Natural killer cell (primary cell): ENCODE measurements around the gene PRPF8. TPM values are rescaled to one million over a fixed set of nuclear protein-coding genes. Genes with fewer than 3 reads are reported as not detected.

Experiments used
- ATAC-seq, 3 donors: fragments of 150-1000 bp in 2 of 3; fragments of 200-7000 bp in 1 of 3; cut with Tn5 transposase; 1 replicate in 1 of 3; 2 replicates in 2 of 3; pipeline ENCODE4 v1.10.0; 2021; ENCODE audit warnings: mild to moderate bottlenecking in 2 of 3, moderate library complexity in 2 of 3
- DNase-seq, 2 donors: peaks; one replicate each; pipeline versions ENCODE4 v3.0.0 to v3.0.0-alpha.2; 2013 to 2021; ENCODE audit warnings: mixed read lengths in 1 of 2
- H3K27ac ChIP-seq: one replicate; pipeline ENCODE4 v1.5.1; 2013; ENCODE audit warnings: mild to moderate bottlenecking, low read length
- H3K27me3 ChIP-seq: one replicate; pipeline ENCODE4 v1.6.1; 2013; ENCODE audit warnings: low read length; ENCODE audit not compliant: control insufficient read depth, insufficient read depth
- H3K36me3 ChIP-seq: one replicate; pipeline ENCODE4 v1.6.1; 2013; ENCODE audit warnings: low read length; ENCODE audit not compliant: control insufficient read depth, insufficient read depth
- H3K4me1 ChIP-seq: one replicate; pipeline ENCODE4 v1.6.1; 2013; ENCODE audit warnings: low read length; ENCODE audit not compliant: control insufficient read depth, insufficient read depth
- H3K4me3 ChIP-seq: one replicate; pipeline ENCODE4 v1.5.1; 2013; ENCODE audit warnings: low read length
- H3K9me3 ChIP-seq: one replicate; pipeline ENCODE4 v1.6.1; 2013; ENCODE audit warnings: low read length; ENCODE audit not compliant: control insufficient read depth, insufficient read depth
- H3K27ac Mint-ChIP-seq, 2 donors: one replicate each; pipeline ENCODE4 v1.8.0; 2022; ENCODE audit warnings: mild to moderate bottlenecking in 2 of 2, mixed read lengths in 2 of 2, moderate library complexity in 1 of 2
- H3K27me3 Mint-ChIP-seq, 2 donors: one replicate each; pipeline ENCODE4 v1.8.0; 2022; ENCODE audit warnings: low read depth in 2 of 2, mixed read lengths in 2 of 2
- H3K36me3 Mint-ChIP-seq: one replicate; pipeline ENCODE4 v1.8.0; 2022; ENCODE audit warnings: mixed read lengths
- H3K4me1 Mint-ChIP-seq, 2 donors: one replicate each; pipeline ENCODE4 v1.8.0; 2022; ENCODE audit warnings: mixed read lengths in 2 of 2
- H3K4me3 Mint-ChIP-seq: one replicate; pipeline ENCODE4 v1.8.0; 2022; ENCODE audit warnings: mild to moderate bottlenecking, moderate library complexity, mixed read lengths
- H3K9me3 Mint-ChIP-seq, 2 donors: one replicate each; pipeline ENCODE4 v1.8.0; 2022; ENCODE audit warnings: mixed read lengths in 2 of 2
- WGBS: methylation state at CpG from one replicate; pipeline ENCODE4 v1.1.7; 2013; ENCODE audit warnings: missing lambda C conversion rate; ENCODE audit not compliant: insufficient coverage; 5-methylcytosine and 5-hydroxymethylcytosine counted together
- intact Hi-C: fragments of 100-400 bp; cut with micrococcal nuclease; formaldehyde crosslinking; loops from one replicate; pipeline ENCODE4 v1.14.2; 2022
- total RNA-seq, 4 donors: library from RNA; stranded (reverse); fragments of 120-200 nt in 1 of 4; gene quantifications; one replicate each; pipeline versions ENCODE4 v1.2.3 to v1.2.4, GENCODE V29; 2013 to 2022
- TF ChIP-seq, protein P1 (sequence below): fragments of 200-600 bp; IDR thresholded peaks from one replicate; pipeline ENCODE4 v1.8.0; 2022; ENCODE audit warnings: antibody characterized with exemption

The PRPF8 gene
- total RNA-seq, 3 donors from 2014 or later (not counting 1 experiment from before 2014, with no cell fraction given), result 475 to 508 (median 480) TPM

DNA sequence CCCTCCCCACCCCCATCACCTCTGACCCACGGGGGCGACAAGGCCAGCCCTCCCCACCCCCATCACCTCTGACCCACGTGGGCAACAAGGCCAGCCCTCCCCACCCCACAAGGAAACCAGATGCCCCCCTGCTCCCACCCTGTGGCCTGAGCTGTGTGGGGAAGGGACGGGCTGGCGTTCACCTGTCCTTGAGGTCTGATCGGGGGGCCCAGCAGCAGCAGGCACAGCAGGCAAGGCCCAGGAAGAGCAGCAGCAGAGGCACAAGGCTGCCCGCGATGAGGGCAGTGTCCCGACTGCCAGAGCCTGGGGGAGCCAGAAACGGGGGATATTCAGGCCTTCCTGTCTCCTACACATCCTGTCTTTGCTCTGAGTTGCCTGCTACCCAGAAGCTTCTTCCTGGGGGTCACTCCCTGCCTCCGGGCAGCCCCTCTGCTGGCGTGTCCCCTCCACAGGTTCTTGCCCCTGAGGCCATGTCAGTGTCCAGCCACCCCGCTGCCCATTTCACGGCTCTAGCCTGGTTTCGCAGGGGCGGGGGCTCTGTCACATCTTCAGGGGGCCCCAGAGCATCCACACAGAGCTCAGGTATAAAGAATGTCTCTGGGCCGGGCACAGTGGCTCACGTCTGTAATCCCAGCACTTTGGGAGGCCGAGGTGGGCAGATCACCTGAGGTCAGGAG is 45.9 kb downstream of the PRPF8 start:
- no peak overlapping the region for H3K27ac ChIP-seq
- H3K36me3 ChIP-seq, result no peaks in the 10 kb centered on the region
- Mint-ChIP-seq H3K9me3 (no peaks in the 10 kb centered on the region), H3K36me3 (no peaks in the 10 kb centered on the region), H3K4me3 (no peak overlapping the region), H3K27ac (no peak overlapping the region), H3K4me1 (no peaks in the 10 kb centered on the region), H3K27me3 (no peaks in the 10 kb centered on the region)
- intact Hi-C loops, result no loop called here
- H3K9me3 ChIP-seq, result no peaks in the 10 kb centered on the region
- H3K27me3 ChIP-seq, result no peaks in the 10 kb centered on the region
- ATAC-seq (no peak), DNase-seq (no peak)
- peaks cover under 1% of the 10 kb centered on the region for H3K4me1 ChIP-seq
- 66% methylated on average over 17 of the region's 19 CpGs for WGBS
- H3K4me3 ChIP-seq, result no peak overlapping the region
- TF ChIP-seq, protein P1, sequence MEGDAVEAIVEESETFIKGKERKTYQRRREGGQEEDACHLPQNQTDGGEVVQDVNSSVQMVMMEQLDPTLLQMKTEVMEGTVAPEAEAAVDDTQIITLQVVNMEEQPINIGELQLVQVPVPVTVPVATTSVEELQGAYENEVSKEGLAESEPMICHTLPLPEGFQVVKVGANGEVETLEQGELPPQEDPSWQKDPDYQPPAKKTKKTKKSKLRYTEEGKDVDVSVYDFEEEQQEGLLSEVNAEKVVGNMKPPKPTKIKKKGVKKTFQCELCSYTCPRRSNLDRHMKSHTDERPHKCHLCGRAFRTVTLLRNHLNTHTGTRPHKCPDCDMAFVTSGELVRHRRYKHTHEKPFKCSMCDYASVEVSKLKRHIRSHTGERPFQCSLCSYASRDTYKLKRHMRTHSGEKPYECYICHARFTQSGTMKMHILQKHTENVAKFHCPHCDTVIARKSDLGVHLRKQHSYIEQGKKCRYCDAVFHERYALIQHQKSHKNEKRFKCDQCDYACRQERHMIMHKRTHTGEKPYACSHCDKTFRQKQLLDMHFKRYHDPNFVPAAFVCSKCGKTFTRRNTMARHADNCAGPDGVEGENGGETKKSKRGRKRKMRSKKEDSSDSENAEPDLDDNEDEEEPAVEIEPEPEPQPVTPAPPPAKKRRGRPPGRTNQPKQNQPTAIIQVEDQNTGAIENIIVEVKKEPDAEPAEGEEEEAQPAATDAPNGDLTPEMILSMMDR, result no peak

DNA sequence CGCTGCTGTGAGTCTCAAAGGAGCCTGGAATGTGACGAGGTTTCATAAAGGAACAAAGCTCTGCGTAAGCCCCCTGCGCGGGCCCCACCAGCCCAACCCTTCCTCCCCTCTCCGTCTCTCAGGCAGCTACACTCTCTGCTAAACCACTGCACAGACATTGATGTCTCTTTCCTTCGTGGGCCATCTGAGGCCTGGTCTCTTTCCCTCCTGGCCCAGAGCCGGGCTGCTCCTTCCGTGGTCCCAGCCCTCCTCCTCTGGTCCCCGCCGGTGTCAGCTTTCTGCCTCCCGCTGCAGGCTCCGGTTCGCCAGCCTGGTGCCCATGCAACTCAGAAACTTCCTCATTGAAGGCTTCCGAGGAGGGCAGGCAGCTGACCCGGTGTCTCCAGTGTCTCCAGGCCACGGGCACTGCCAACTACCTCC is 46.5 kb downstream of the PRPF8 start:
- H3K9me3 ChIP-seq, result no peaks in the 10 kb centered on the region
- WGBS, result 82% methylated on average over 17 of the region's 17 CpGs
- H3K27me3 Mint-ChIP-seq, result no peaks in the 10 kb centered on the region
- H3K36me3 ChIP-seq, result no peaks in the 10 kb centered on the region
- no peaks in the 10 kb centered on the region for H3K4me1 ChIP-seq
- H3K4me3 ChIP-seq, result no peak overlapping the region
- DNase-seq (no peak), ATAC-seq (no peak)
- no peaks in the 10 kb centered on the region for H3K9me3 Mint-ChIP-seq
- H3K4me1 Mint-ChIP-seq, result no peaks in the 10 kb centered on the region
- TF ChIP-seq, protein P1, result no peak
- no peak overlapping the region for H3K4me3 Mint-ChIP-seq
- intact Hi-C loops, result no loop called here
- no peaks in the 10 kb centered on the region for H3K36me3 Mint-ChIP-seq
- no peak overlapping the region for H3K27ac Mint-ChIP-seq
- no peaks in the 10 kb centered on the region for H3K27me3 ChIP-seq
- no peak overlapping the region for H3K27ac ChIP-seq

DNA sequence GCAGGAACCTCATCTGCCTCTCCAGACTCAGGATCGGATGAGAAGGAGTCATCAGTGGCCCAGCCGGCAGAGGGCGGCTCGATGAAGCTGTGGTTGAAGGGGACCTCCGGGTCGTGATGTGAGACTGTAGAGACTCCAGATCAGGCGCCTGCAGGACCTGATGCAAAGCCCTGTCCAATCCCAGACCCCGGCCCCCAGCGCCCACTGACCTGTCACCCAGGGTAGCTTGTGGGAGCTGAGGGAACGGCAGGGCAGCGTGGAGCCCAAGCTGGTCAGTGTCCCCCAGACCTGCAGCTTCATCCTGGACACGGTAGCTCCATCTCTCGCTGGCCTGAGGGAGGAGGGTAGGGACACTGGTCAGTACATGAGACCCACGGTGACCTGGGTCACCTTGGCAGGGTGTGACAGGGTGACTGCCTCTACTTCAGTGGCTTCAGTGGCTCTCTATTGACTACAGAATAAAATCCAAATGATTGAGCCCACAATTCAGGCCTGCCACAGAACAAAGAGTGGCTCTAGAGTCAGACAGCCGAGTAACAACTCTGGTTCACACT is 47.9 kb downstream of the PRPF8 start:
- H3K27me3 ChIP-seq, result no peaks in the 10 kb centered on the region
- H3K9me3 Mint-ChIP-seq, result no peaks in the 10 kb centered on the region
- WGBS, result 87% methylated on average over 15 of the region's 15 CpGs
- H3K27ac Mint-ChIP-seq, result no peak overlapping the region
- no peak overlapping the region for H3K4me3 Mint-ChIP-seq
- H3K4me1 Mint-ChIP-seq, result peaks cover 0 to 1% of the 10 kb centered on the region in 2 donors
- DNase-seq (no peak), ATAC-seq (no peak)
- peaks cover 0 to under 1% of the 10 kb centered on the region in 2 donors for H3K27me3 Mint-ChIP-seq
- intact Hi-C loops, result no loop called here
- H3K4me1 ChIP-seq, result no peaks in the 10 kb centered on the region
- no peaks in the 10 kb centered on the region for H3K9me3 ChIP-seq
- no peak overlapping the region for H3K4me3 ChIP-seq
- TF ChIP-seq, protein P1, result no peak
- no peaks in the 10 kb centered on the region for H3K36me3 Mint-ChIP-seq
- no peaks in the 10 kb centered on the region for H3K36me3 ChIP-seq
- H3K27ac ChIP-seq, result no peak overlapping the region
